GM15510 (cell line): Measurements from ENCODE around the gene BBOX1.

Experiments
- POLR2A ChIP-seq: IDR thresholded peaks from 3 replicates; pipeline ENCODE4 v1.6.1; 2011; ENCODE audit warnings: borderline replicate concordance; ENCODE audit not compliant: insufficient read length; ENCODE audit errors: extremely low read depth

Gene BBOX1

DNA sequence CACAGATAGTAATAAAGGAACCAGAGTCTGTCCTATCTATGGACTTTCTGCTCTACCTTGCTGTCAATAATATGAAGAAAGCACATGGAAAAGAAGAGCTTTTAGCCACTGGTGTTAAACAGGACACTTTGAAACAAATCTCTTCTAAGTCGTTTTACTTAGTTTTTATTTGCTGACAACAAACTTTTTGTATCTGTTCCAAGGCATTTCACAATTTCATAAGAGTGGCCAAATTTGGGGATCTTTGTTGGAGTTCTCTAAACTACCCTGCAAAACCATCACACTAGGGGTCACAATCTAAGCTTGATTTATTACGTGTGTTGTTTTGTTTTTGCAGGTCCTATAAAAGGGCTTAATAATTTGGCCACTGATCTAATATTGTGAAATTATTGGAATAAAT is 54.4 kb downstream of the BBOX1 start:
- no peak for TF ChIP-seq POLR2A

DNA sequence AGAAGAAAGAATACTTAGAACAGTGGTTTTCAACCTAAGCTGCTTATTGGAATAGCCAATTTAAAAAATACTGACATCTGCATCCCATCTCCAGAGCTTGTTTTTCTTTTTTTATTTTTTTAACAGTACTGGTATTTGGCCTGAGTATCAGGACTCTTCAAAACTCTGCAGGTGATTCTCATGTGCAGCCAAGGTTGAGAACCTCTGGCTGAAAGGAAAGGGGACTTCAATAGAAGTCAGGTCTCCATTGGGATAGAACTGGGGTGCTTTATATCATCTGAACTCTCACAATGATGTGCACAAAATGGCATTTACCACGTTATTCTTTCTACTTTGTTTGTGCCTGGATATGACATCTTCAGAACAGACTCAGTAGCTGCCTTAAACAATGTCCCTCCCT is 55.3 kb downstream of the BBOX1 start:
- no peak for TF ChIP-seq POLR2A

DNA sequence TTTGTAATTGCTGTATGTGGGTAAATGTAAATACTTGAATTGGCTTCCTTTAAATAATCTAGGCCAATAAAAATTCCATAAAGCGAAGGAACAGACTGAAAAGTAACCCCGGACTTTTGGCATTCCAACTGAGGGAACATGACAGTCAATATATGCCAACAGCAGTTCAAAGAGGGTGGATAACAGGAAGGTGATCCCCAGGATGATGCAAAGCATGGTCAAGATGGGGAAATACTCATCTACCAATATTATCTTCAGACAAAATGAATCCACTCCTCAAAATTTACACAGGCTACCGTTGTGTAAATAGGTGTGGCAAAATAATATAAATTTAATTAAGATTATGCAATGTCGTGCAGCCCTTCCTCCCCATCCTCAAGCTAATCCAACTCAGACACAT is 56.9 kb downstream of the BBOX1 start:
- no peak for TF ChIP-seq POLR2A

DNA sequence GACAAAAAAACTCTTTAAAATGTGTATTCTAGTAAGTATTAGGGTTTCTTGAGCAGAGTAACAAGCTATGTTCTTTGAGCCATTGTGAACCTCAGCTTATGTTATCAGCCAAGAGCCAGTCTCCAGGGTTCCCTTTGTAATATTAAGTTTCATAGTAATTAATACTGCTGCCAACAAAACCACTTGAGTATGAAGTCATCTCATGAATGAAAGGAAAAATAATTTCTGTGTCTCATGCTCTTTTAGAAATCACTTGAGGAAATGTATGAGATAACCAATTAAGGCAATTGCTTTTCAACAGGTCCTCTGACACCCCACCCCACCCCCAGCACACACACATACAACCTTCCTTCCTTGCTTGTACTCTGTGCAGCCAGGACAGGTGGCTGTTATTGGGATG is 59.9 kb downstream of the BBOX1 start:
- no peak for TF ChIP-seq POLR2A

DNA sequence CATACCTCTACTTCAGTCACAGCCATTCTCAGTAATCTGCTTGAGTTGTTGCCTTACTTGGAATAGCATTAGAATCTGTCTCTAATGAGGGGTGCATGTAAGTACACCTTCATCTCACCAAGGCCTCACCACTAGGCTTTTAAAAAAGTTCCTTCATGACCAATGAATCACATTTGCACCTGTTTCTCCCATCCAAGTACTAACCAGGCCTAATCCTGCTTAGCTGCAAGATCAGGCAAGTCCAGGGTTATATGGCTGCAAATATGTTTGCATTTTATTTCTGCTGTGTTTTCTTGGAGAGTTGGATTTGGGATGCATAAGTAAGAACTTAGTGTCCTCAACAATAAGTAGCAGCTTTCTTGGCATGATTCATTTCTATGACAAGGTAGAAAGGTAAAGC is 66.9 kb downstream of the BBOX1 start:
- no peak for TF ChIP-seq POLR2A

DNA sequence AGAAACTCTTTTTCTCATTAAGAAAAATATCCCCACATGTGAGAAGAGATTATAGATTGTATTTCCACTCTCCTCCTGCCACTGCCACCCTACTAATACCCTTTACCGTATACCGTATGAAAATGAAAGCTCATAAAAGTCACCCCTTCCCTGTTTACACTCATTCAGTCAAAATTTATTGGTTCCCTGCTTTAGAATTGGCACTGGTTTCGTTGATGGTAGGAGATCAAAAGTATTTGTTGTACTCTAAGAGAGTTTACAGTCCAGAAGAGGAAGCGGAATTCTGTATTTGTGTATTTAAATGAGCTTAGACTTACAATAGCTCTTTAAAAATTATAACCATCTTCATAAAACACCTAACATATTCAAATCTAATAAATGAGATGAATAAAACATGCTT is 68.2 kb downstream of the BBOX1 start:
- TF ChIP-seq POLR2A, result no peak

DNA sequence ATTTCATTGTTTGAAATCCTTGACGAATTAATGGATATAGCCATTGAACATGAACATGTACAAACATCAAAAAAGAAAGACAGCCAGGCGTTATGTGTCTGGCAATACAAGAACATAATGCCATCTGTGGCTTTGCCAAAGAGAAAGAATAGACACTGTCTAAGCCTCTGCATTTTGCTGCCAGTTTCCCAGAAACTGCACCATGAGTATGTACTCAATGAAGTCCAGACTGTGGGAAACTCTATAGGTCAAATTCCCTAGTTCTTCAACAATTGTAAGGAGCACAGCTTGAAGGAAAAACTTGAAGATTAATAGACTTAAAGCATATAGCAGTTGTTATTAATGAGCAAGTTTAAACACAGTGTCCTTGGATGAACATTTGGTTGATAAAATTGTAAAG is 71.3 kb downstream of the BBOX1 start:
- no peak for TF ChIP-seq POLR2A

DNA sequence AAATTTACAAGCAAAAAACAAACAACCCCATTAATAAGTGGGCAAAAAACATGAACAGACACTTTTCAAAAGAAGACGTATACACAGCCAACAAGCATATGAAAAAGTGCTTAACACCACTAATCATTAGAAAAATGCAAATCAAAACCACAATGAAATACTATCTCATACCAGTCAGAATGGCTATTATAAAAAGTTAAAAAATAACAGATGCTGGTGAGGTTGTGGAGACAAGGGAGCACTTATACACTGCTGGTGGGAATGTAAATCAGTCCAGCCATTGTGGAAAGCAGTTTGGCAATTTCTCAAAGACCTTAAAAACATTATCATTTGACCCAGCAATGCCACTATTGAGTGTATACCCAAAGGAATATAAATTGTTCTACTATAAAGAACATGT is 72.3 kb downstream of the BBOX1 start:
- TF ChIP-seq POLR2A, result no peak

DNA sequence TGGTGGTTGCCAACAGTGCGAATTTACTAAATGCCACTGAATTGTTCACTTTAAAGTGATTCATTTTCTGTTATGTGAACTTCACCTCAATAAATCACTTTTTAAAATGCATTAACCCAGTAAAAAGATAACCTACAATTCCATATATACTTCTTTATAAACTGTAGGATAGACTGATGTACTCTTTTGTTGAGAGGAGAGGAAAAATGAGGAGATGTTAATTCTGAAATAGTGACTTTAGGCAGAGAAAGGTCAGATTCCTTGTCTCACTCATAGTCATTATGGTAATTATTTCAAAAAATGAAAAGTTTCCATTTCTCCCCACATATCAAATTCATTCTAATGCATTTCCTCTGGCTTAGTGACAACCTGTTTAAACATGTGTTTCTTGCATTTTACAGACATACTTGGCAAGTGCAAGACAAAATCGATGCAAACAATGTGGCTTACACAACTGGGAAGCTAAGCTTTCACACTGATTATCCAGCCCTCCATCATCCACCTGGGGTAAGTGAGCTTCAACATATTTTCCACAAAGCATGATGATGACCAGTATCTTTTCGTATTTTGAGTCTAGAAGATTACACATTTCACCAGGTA is 74.5 kb downstream of the BBOX1 start:
- TF ChIP-seq POLR2A, result no peak

DNA sequence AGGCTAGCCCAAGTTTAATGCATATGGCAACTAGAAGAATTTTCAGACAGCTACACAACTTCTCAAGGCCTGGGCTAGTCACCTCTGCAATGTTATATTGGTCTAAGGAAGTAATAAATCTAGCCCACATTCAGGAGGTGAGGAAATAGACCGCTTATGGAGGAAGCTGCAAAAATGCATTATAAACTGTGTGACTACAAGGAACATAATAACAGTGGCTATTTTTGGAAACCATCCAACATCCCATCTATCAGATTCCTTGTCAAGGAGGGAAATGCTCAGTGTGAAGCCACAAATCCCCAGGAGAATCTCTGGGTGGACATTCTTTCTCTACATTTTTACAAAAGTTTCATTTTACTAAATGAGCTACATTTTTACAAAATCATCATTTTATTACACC is 76.1 kb downstream of the BBOX1 start:
- TF ChIP-seq POLR2A, result no peak

DNA sequence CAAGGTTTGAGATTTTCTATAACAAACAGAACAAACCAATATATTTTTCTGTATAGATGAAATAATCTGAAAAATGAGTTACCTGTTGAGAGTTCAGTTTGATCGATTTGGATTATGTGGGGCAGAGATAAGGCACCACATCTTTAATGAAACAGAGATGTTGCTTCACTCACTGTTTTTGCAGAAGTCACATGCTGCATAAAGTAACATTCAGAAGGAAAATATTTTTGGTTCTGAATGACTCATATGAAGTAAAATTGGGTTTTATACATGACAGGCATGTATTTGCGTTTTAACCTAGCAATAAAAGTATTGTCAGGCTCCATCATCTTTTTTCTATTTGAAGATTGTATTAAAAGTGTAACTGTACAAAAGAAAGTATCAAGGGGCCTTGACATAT is 77.8 kb downstream of the BBOX1 start:
- TF ChIP-seq POLR2A, result no peak

DNA sequence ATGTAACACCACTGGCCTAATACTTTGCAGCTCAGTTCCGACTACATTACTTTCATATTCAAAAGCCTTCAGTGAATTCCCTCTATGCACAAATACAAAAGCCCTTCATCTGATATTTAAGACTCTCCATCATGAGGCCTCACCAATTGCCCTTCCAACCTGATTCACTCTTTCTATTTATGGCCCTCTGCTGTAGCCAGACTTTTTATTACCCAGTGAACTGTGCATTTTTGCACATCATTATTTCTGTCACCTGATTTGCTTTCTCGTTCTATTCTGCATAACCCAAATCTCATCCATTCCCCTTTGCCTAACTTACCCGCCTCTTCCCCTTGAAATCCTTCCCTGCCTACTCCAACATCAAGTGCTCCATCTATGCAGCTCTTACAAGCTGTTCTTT is 78.3 kb downstream of the BBOX1 start:
- TF ChIP-seq POLR2A, result no peak

DNA sequence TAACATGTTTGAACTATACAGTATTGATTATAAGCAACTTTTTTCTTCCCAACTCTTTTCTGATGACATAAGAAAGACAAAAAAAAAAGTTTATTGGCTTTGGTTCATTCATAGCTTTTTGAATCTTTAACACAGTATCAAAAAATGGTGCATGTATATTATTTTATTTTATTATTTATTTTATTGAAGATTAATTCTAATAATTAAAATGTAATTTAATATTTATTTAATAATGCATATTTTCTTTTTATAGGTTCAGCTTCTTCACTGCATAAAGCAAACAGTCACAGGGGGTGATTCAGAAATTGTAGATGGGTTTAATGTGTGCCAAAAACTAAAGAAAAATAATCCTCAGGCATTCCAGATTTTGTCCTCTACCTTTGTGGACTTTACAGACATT is 78.8 kb downstream of the BBOX1 start:
- no peak for TF ChIP-seq POLR2A

DNA sequence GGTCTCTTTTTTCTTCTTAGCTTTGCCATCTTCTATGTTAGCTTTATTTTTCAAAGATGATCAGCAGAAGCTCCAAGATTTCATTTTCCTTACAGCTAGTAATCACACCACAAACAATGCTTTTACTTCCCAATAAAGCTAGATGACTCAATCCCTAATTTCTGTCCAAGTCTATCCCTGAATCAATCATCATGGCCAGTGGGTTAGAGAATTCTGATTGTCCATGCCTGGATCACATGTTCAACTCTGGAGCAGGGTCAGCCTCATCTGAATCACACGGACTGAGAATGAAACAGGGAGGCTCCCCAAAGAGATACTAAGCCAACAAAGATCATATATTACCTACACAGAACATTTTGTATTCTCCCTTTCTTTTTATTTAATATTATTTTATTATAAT is 79.6 kb downstream of the BBOX1 start:
- no peak for TF ChIP-seq POLR2A

DNA sequence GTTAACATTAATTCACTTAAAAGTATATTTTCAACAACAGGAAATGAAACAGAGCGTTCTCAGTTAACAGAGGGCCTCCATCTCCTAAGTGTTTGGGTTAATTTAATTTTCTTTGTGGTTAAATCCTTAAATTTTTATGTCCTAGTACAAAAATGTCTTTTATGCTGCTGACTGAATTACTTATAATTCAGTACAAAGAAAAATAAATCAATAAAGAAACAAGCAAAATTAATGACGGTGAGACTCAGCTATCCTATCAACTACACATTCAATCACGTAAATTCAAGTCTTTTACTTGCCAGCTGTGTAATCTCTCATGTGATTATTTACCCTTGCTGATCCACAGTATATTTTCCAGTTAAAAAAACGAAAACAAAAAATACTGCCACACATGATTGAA is 81.4 kb downstream of the BBOX1 start:
- no peak for TF ChIP-seq POLR2A

DNA sequence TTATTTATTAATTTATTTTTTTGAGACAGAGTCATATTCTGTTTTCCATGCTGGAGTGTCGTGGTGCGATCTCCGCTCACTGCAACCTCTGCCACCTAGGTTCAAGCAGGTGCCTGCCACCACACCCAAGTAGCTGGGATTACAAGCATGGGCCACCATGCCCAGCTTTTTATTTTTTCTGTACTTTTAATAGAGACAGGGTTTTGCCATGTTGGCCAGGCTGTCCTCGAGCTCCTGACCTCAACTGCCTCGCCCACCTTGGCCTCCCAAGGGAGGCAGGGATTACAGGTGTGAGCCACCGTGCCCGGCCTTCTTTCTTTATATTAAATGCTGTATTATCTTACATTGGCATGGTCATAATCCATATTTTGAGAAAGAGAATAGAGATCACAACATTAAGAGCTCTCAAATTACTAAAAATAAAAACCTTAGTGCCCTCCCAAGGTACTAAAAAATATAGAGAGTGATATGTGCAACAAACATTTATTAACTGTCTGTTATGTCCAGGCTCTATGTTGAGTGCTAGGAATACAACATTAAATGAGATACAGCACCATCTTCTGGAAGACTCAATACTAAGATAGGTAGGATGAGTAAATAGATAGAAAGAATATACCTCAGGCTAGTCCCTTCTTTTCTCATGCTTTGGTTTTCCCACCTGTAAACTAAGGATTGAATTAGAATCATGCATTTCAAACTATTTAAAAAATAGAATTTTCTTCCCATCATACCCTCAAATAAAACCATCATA is 84.1 kb downstream of the BBOX1 start:
- TF ChIP-seq POLR2A, result no peak
